Stimulated activated CD8-positive, alpha-beta memory T cell treated with anti-CD3 and anti-CD28 coated beads, Interleukin-15, amount 100 ng/mL, for 1 hour (primary cell): ENCODE data around the gene LRRK1.

Experiments
- DNase-seq: peaks from one replicate; pipeline ENCODE4 v3.0.0-alpha.2; 2020; ENCODE audit warnings: low read depth

LRRK1 gene

GRCh38 chr15:101023501-101024072 lies 104.4 kb downstream of the LRRK1 start:
- no peak for DNase-seq

DNA sequence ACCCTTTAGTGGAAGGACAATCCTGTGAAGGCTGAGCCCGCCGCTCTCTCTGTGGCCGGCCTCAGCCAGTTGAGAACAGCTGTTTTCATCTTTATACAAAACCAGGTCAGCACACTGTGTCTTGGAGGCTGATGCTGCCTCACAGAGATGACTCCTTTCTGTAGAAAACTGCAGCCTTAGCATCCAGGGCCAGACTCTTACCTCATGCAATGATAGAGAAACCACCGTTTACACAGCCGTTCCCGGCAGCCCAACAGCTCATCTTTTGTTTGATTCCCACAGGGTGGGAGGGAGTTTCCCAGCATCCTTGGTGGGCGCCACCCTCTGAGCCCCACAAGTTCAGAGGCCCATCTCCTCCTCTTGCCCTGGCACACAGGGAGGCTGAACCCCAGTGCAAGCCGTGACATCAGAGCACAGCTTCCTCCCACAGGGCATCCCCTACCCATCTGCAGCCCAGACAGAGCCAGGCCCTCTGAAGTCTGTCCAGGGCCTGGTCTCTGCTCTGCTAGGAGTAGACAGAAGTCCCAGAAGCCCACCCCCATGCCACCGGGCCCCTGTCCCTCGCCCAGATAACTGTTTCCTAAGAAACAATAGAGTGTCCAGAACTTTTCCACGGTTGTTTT lies 105.0 kb downstream of the LRRK1 start:
- no peak for DNase-seq

DNA sequence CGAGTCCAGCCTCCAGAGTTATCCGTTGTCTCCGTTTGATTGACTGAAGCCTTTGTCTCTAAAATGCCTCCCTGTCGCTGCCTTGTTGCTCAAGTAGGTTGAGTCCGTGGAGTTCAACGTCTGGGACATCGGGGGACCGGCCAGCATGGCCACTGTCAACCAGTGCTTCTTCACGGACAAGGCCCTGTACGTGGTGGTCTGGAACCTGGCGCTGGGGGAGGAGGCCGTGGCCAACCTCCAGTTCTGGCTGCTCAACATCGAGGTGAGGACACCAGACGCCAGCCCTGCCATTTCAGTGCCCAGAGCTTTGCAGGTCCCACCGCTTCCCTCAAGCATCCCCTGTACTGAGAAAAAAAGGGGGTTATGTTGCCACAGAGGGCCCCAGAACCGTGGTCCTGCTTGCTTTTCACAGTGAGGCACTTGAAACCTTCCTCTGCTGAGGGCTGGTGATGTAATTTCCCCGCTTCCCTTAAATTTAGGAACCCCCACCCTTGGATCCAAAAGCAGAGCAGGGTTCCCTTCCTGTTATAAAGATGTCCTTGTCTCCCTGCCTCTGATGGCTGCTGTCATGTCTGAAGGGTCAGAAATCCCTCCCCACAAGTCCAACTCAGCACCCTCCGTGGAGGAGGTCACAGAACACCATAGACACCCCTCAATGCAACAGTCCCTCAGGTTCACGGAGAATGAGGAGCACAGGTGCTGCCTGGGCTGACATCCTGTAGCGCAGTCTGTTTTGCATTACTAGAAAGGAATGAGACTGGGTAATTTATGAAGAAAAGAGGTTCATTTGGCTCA lies 105.7 kb downstream of the LRRK1 start:
- DNase-seq = no peak

DNA sequence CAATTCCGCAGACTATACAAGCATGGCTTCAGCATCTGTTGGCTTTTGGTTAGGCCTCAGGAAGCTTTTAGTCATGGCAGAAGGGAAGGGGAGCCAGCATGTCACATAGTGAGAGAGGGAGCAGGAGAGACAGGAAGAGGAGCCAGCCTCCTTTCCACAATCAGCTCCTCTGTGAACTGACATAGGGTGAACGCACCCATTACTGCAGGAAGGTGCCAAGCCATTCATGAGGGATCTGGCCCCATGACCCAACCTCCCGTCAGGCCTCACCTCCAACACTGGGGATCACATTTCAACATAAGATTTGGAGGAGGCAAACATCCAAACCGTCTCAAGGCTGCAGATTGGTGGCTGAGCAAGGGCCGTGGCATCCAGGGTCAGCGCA lies 106.3 kb downstream of the LRRK1 start:
- DNase-seq = no peak

- no peak for DNase-seq
Measured at GRCh38 chr15:101025896-101026631, 106.9 kb downstream of the LRRK1 start.

DNA sequence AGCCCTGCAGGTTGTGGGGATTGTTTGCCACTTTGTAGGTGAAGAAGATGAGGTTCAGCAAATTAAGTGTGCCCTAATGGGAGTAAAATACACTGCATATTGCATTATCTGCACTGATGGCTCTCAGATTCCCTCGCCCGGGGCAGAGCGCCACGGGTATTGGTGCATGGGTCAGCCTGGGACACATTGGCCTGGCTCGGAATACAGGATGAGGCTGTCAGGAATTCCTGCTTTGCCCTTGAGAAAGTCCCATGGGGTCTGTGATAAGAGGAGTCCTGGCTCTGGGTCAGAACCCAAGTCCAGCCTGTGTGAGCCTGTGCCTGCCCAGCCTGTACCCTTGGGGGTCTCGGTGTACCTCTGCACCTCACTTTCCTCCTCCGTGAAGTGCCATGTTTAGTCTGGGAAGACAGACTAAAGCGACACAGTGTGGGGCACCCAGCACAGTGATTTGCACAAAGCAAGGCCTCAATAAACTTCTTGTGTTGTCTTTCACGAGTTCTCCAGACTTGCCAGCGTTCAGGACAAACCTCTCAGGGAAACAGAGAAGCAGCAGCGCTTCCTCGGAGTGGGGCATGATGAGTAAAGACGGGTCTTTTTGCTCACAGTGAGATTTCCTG lies 107.6 kb downstream of the LRRK1 start:
- no peak for DNase-seq

DNA sequence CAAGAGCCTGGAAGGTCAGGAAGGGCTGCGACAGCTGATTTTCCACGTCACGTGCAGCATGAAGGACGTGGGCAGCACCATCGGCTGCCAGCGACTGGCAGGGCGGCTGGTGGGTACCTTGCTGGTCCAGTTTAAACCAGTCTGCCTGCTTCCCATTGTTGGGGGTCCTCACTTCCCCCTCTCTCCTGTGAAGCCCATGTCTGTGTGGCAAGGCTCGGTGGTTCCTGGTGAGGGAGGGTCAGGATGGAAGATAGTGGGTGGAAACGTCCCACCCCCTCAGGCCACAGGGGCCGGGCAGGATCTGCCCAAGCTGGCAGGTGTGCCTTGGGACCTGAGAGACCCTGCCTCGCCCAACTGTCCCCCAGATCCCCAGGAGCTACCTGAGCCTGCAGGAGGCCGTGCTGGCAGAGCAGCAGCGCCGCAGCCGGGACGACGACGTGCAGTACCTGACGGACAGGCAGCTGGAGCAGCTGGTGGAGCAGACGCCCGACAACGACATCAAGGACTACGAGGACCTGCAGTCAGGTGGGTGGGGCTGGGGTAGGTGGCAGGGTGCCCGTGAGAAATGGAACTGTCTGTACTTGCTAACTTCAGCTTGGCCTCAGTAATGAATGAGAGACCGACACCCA lies 108.2 kb downstream of the LRRK1 start:
- no peak for DNase-seq

DNA sequence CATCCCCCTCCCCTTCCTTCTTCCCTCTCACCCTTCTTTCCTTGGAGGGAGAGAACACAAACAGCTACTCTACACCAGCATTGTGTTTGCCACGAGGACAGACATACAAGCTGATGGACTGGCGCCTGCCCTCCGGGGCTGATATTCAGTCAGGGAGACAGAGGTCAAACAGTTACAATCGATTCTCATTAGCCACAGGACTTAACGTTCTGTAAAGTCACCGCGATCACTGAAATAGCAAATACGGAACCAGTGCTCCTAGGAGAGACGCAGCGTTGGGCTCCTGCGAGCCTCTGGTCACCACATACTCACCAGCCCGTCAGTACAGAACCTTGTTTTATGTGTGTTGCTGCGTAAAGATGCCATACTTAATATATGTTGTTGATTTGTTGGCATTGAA lies 108.8 kb downstream of the LRRK1 start:
- DNase-seq = no peak

- no peak for DNase-seq
Measured at GRCh38 chr15:101028321-101028720, 109.2 kb downstream of the LRRK1 start.

GRCh38 chr15:101028772-101029438 lies 109.7 kb downstream of the LRRK1 start:
- DNase-seq = no peak

- DNase-seq = no peak
Measured at GRCh38 chr15:101029971-101030661, 111.0 kb downstream of the LRRK1 start.

DNA sequence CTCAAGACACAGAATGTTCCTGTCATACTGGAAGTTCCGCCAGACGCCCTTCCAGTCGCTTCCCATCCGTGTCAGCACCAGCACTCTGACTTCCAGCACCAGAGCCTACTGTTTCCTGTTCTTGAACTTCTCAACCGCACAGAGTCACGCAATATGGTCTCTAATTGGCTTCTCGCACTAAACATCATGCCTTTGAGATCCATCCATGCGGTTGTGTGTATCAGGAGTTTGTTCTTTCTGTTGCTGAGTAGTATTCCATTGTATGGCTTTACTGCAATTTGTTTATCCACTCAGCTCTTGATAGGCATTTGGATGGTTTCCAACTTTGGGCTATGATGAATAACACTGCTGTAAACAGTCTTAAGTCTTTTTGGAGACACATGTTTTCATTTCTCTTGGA lies 112.1 kb downstream of the LRRK1 start:
- no peak for DNase-seq

DNA sequence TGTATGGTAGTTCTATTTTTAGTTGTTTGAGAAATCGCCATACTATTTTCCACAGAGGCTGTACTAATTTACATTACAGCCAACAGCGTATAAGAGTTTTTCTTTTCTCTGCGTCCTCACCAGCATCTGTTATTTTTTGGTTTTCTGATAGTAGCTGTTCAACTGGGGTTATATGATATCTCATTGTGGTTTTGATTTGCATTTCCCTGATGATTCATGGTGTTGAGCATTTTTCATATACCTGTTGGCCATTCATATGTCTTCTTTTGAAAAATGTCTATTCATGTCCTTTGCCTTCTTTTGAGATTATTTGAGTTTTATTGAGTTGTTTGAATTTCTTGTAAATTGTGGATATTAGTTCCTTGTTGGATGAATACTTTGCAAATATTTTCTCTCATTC lies 114.6 kb downstream of the LRRK1 start:
- DNase-seq = no peak

DNA sequence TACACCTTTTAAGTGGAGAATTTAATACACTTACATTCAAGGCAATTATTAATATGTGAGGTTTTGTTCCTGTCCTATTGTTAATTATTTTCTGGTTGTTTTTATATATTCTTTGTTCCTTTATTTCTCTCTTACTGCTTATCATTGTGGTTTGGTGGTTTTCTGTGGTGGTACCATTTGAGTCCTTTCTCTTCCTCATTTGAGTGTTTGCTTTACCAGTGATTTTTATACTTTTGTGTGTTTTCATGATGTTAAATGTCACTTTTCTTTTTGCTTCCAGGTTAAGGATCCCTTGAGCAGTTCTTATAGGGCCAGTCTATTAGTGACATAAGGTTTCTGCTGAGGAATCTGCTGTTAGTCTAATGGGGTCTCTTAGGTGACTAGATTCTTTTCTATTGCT lies 116.5 kb downstream of the LRRK1 start:
- no peak for DNase-seq

GRCh38 chr15:101036189-101036588 lies 117.0 kb downstream of the LRRK1 start:
- no peak for DNase-seq

DNA sequence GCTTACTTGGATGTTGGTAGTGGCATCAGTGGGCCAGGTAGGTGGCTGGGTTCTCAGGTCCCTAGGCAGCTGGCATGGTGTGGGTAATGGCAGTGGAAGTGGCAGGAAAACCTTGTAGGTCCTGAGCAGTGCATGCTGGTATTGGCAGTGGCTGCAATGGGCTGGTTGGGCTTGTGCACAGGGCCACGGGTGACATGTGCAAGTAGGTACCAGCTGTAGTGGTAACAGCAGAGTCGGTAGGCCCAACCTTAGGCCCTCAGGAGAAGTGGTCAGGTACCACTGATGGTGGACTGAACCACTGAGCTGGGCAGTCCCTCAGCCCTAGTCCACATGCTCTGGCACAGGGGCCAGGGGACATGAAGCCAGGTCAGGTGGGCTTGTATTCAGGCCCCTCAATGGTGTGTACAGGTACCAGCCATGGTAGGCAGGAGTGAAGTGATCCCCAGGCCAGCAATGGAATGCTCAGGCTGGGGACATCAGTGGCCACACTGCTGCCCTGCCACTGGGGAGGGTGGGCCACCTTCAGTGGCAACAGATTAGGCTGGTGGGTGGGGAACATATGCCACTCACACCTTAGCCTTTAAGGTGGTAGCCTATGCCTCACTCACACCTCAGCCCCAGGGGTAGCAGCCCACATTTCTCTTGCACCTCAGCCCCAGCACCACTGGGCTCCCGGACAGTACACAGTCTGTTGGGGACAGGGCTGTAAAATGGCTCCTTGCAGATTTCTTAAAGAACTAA lies 118.1 kb downstream of the LRRK1 start:
- no peak for DNase-seq

DNA sequence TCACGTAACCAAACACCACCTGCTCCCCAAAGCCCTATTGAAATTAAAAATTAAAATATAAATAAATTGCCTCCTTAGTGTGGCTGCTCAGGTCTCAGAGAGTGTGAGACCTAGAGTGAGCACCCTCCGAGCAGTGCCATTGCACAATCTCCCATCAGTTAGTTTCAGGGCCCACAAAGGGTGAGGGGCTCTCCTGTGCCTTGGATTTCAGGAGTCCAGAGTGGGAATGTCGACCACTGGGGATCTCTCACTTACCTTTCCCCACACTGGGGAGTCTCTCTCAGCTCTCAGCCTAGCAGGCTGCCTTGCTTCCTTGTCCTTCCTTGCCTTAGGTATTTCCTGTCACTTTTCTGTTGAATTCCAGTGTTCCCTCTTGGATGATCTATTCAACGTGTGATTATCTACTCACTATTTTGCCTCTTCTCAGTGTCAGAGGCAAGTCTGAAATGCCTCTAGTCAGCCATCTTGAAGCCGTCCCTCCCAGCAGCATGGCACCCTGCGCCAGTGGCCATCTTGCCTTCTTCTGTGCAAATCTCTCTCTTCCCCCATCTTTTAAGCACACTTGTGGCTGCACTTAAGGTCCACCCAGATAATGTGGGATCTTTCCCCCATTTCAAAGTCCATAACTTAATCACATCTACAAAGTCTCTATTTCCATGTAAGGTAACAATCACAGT lies 119.3 kb downstream of the LRRK1 start:
- no peak for DNase-seq

- DNase-seq = no peak
Measured at GRCh38 chr15:101039461-101039860, 120.3 kb downstream of the LRRK1 start.

DNA sequence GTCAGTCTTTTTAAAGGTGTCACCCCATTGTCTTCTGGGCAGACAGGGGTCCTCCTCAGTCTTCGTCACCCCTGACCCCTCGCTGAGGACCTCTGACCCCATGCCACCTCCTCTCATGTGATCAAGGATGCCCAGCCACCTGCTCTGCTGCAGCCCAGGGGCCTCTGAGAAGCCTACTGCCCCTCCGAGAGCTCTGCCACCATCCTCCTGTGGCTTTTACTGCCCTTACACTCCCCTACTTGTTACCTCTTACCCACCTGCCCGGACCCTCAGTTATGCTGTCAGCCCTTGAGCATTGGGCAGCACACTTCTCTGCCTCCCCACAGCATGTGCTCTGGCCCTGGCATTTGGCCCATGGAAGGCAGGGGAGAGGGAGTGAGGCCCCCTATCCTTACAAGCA lies 123.2 kb downstream of the LRRK1 start:
- DNase-seq = no peak
